K562 (cell line): ENCODE data around the gene NPDC1. TPM values are rescaled to one million over a fixed set of nuclear protein-coding genes. Genes with fewer than 3 reads are reported as not detected.
"Not testable (repeated sequence)": the region's sequence is repeated elsewhere in the genome, so short reads cannot be mapped to it uniquely, and the experiment has no call there.

Experiments
- ATAC-seq: fragments of 200-7000 bp; cut with Tn5 transposase; 3 replicates; pipeline ENCODE4 v1.9.1; 2020; ENCODE audit warnings: moderate library complexity
- BruUV-seq: library from RNA; stranded (reverse); fragments of 400-500 nt; replicated peaks from 2 replicates; lab custom pipeline; 2021; lab: Mats Ljungman, UMichigan
- CTCF ChIA-PET: fragments of 300-600 bp; formaldehyde crosslinking; extraction: SDS; loops from one replicate; lab custom pipeline; 2021; ENCODE audit warnings: low intra/inter-chr PET ratio; lab: Yijun Ruan, JAX
- POLR2A ChIA-PET: fragments of 300-600, 350-650 bp; sonication (Branson Sonifier 250); formaldehyde crosslinking; extraction: SDS; loops from one replicate; lab custom pipeline; 2021; ENCODE audit warnings: antibody characterized with exemption, inconsistent platforms; lab: Yijun Ruan, JAX
- DNase-seq, 4 experiments: peaks; one replicate each; pipeline versions ENCODE4 v3.0.0 to v3.0.0-alpha.2; 2011 to 2018; ENCODE audit warnings: low spot score in 3 of 4, mixed read lengths in 3 of 4; ENCODE audit errors: extremely low read depth in 1 of 4
- FAIRE-seq: peaks from 2 replicates; lab custom pipeline; 2011; peaks lifted over from hg19 to GRCh38; lab: Jason Lieb, UNC
- H2AFZ ChIP-seq: 2 replicates; pipeline ENCODE4 v1.6.0; 2011; ENCODE audit warnings: low read depth, low read length, control low read depth, inconsistent platforms
- H3K27ac ChIP-seq: fragments of 200-600 bp; 3 replicates; pipeline ENCODE4 v1.8.0; 2011; ENCODE audit warnings: low read depth, mild to moderate bottlenecking, control low read depth, inconsistent platforms, low read length, moderate library complexity, mixed read lengths; ENCODE audit errors: extremely low read depth
- H3K27me3 ChIP-seq, 2 experiments: fragments of 300-600 bp in 1 of 2; 2 replicates in 1 of 2; 3 replicates in 1 of 2; pipeline versions ENCODE4 v1.6.0 to v1.8.0; 2011; ENCODE audit warnings: inconsistent platforms in 2 of 2, low read length in 2 of 2, mild to moderate bottlenecking in 1 of 2, mixed read lengths in 1 of 2, moderate library complexity in 1 of 2; ENCODE audit not compliant: control insufficient read depth in 2 of 2, insufficient read depth in 2 of 2
- H3K36me3 ChIP-seq: fragments of 300-600 bp; 3 replicates; pipeline ENCODE4 v1.8.0; 2011; ENCODE audit warnings: mild to moderate bottlenecking, low read length, inconsistent platforms; ENCODE audit not compliant: control insufficient read depth, insufficient read depth
- H3K4me1 ChIP-seq, 2 experiments: fragments of 200-600 bp in 1 of 2; replicated peaks in 1 of 2; 2 replicates in 1 of 2; 3 replicates in 1 of 2; pipeline versions ENCODE4 v1.5.1 to v1.8.0; 2011; ENCODE audit warnings: inconsistent platforms in 2 of 2, low read length in 2 of 2, mild to moderate bottlenecking in 1 of 2, mixed read lengths in 1 of 2, moderate library complexity in 1 of 2; ENCODE audit not compliant: control insufficient read depth in 2 of 2, insufficient read depth in 2 of 2
- H3K4me2 ChIP-seq: 2 replicates; pipeline ENCODE4 v1.6.1; 2011; ENCODE audit warnings: low read length, control low read depth, inconsistent platforms, mixed read lengths; ENCODE audit not compliant: insufficient read depth
- H3K4me3 ChIP-seq: fragments of 200-600 bp; sonication (generic), shearing (Covaris generic); 2 replicates; pipeline ENCODE4 v1.5.1; 2016; ENCODE audit warnings: control low read depth, inconsistent platforms
- H3K79me2 ChIP-seq: fragments of 200-600 bp; 3 replicates; pipeline ENCODE4 v1.8.0; 2011; ENCODE audit warnings: low read length, inconsistent platforms; ENCODE audit not compliant: control insufficient read depth, insufficient read depth
- H3K9ac ChIP-seq, 2 experiments: 2 replicates each; pipeline versions ENCODE4 v1.6.0 to v1.6.1; 2011; ENCODE audit warnings: low read depth in 2 of 2, low read length in 2 of 2, control low read depth in 1 of 2, inconsistent platforms in 1 of 2, mild to moderate bottlenecking in 1 of 2, mixed read lengths in 1 of 2; ENCODE audit not compliant: insufficient read depth in 1 of 2
- H3K9me1 ChIP-seq: one replicate; pipeline ENCODE4 v1.6.0; 2011; ENCODE audit warnings: inconsistent platforms, mild to moderate bottlenecking, low read length, moderate library complexity; ENCODE audit not compliant: control insufficient read depth, insufficient read depth
- H3K9me3 ChIP-seq: replicated peaks from 2 replicates; pipeline ENCODE4 v1.5.1; 2011; ENCODE audit warnings: low read depth, low read length, inconsistent platforms; ENCODE audit not compliant: control insufficient read depth, insufficient read depth
- H4K20me1 ChIP-seq: replicated peaks from 2 replicates; pipeline ENCODE4 v1.6.1; 2011; ENCODE audit warnings: low read length, inconsistent platforms, mixed read lengths; ENCODE audit not compliant: control insufficient read depth, insufficient read depth
- PCBP1 ChIP-seq: fragments of 200-400 bp; formaldehyde crosslinking; IDR thresholded peaks from 2 replicates; pipeline ENCODE4 v1.6.1; 2018; ENCODE audit warnings: mild to moderate bottlenecking, low read depth, low read length; ENCODE audit not compliant: poor library complexity, severe bottlenecking
- RBM15 ChIP-seq: fragments of 200-400 bp; formaldehyde crosslinking; IDR thresholded peaks from 2 replicates; pipeline ENCODE4 v1.6.1; 2018; ENCODE audit warnings: mild to moderate bottlenecking, low read length, moderate library complexity; ENCODE audit not compliant: insufficient read depth
- ZNF121 ChIP-seq: sonication (generic); formaldehyde crosslinking; conservative IDR thresholded peaks from 2 replicates; pipeline ENCODE4 v1.8.0; 2022; ENCODE audit warnings: missing genetic modification reagents
- WGBS: fragments of 100-300 bp; shearing (Covaris generic); methylation state at CpG from one replicate; pipeline ENCODE4 v1.1.6; 2016; ENCODE audit warnings: low coverage, mixed read lengths; ENCODE audit not compliant: insufficient coverage; ENCODE audit errors: missing lambda C conversion rate; 5-methylcytosine and 5-hydroxymethylcytosine counted together
- in situ Hi-C: fragments of 300-500 bp; cut with MboI; formaldehyde crosslinking; loops from 4 replicates; pipeline ENCODE4 v1.15.0; 2018; ENCODE audit warnings: inconsistent platforms, mixed read lengths
- intact Hi-C: fragments of 100-400 bp; cut with micrococcal nuclease; formaldehyde crosslinking; loops from 2 replicates; pipeline ENCODE4 v1.14.2; 2022
- polyA plus RNA-seq, 8 experiments: library from polyadenylated mRNA; depleted of rRNA in 4 of 8; stranded (reverse) in 5 of 8; unstranded in 3 of 8; fragments of >200 nt; fragmentation: Nextera tagmentation in 2 of 8; fragmentation: Illumina TruSeq in 1 of 8; extraction: Ambion mirVana in 2 of 8; extraction: Trizol in 1 of 8; gene quantifications; 2 replicates each; pipeline versions ENCODE4 v1.2.1 to v1.2.3, GENCODE V29; 2011 to 2014; ENCODE audit warnings: inconsistent platforms in 1 of 8, missing spikeins in 1 of 8
- total RNA-seq, 7 experiments: library from RNA; depleted of rRNA in 6 of 7; stranded (reverse); fragments of >200 nt in 6 of 7; fragmentation: Illumina TruSeq in 2 of 7; extraction: Trizol in 2 of 7; gene quantifications; 2 replicates each; pipeline versions ENCODE4 v1.2.1 to v1.2.3, GENCODE V29; 2011 to 2021; ENCODE audit warnings: low replicate concordance in 1 of 7

The NPDC1 gene
- total and polyA plus RNA-seq, 9 of the 15 experiments (the other 6 are each of a cell fraction or from before 2014, with no cell fraction given), result 0.06 to 2.1 (median 0.53) TPM; not detected in 3

- Histone ChIP-seq H3K9me1 (no peaks in the 10 kb centered on the region), H3K4me3 (no peak overlapping the region), H3K9me3 (no peaks in the 10 kb centered on the region), H3K4me2 (no peak overlapping the region), H3K4me1 (peaks cover under 1 to 72% of the 10 kb centered on the region in 2 experiments; a peak in 4 of 5 replicates), H4K20me1 (no peaks in the 10 kb centered on the region), H2AFZ (no peak overlapping the region), H3K79me2 (no peaks in the 10 kb centered on the region)
- ChIA-PET POLR2A (interaction anchor here (0.6 to 1.8 kb wide), 6 partner anchors 8 to 527 kb away, joined by 3 to 8 read pairs (median 4); no protein-coding TSS in a partner anchor), CTCF (interaction anchor here (2.2 to 3.7 kb wide), 2 partner anchors 86 to 247 kb away, joined by 10 to 47 read pairs; no protein-coding TSS in a partner anchor)
- no TSS peak for BruUV-seq
- no peak for FAIRE-seq
- intact Hi-C loops, result loop anchor here (2.0 kb wide), 2 partner anchors 59 to 191 kb away; partner anchors contain the start of gene AJM1
- in situ Hi-C loops, result no loop called here
- WGBS, result 11% methylated on average over 8 of the region's 15 CpGs
- TF ChIP-seq RBM15 (no peak), PCBP1 (peak; percentile 59)
- TF ChIP-seq, all 486 proteins: peak for 1
- ATAC-seq (no peak), DNase-seq (no peak)
- Histone ChIP-seq H3K9ac (peak overlapping the region in 1 of 2 experiments; percentile 45; a peak in 1 of 4 replicates), H3K27me3 (peaks cover 0 to 6% of the 10 kb centered on the region in 2 experiments; a peak in 1 of 5 replicates), H3K27ac (no peak overlapping the region), H3K36me3 (no peaks in the 10 kb centered on the region)
Observed at GRCh38 chr9:137034039-137034708, 11.8 kb downstream of the NPDC1 start.

- H3K9me3 ChIP-seq, FAIRE-seq, H3K4me2 ChIP-seq, H3K27ac ChIP-seq, H3K79me2 ChIP-seq, ATAC-seq, H3K9me1 ChIP-seq, BruUV-seq, H4K20me1 ChIP-seq, H3K27me3 ChIP-seq, in situ Hi-C loops, DNase-seq, intact Hi-C loops, H3K36me3 ChIP-seq, H3K9ac ChIP-seq, H2AFZ ChIP-seq: not testable (repeated sequence)
- ChIA-PET CTCF (interaction anchor here (0.6 to 3.7 kb wide), 2 partner anchors 85 to 114 kb away, joined by 3 to 47 read pairs; no protein-coding TSS in a partner anchor), POLR2A (interaction anchor here (0.6 kb wide), 1 partner anchor 97 kb away, joined by 3 read pairs; no protein-coding TSS in a partner anchor)
- 51% methylated on average over 5 of the region's 5 CpGs for WGBS
- H3K4me1 ChIP-seq, result peaks cover 5 to 74% of the 10 kb centered on the region in 2 experiments; a peak in 4 of 5 replicates
- TF ChIP-seq ZNF121 (CRISPR knock-in tag), result peak; percentile 86
- TF ChIP-seq, all 486 proteins: peak for 1; not testable (repeated sequence) for 485
- not testable (repeated sequence) for H3K4me3 ChIP-seq
Observed at GRCh38 chr9:137033481-137033880, 12.5 kb downstream of the NPDC1 start.
